Endodermal cell (in vitro differentiated cells): Measurements from ENCODE around the gene TNFSF13. TPM values are rescaled to one million over a fixed set of nuclear protein-coding genes. Genes with fewer than 3 reads are reported as not detected.
A peak's percentile ranks its signal among the peaks of the same experiment; 100 is the strongest.

ENCODE experiments used
- DNase-seq: peaks from one replicate; pipeline ENCODE4 v3.0.0-alpha.2; 2017
- H3K27ac ChIP-seq: 2 replicates; pipeline ENCODE4 v1.5.1; 2013; ENCODE audit warnings: mild to moderate bottlenecking, low read depth, low read length, moderate library complexity
- H3K27me3 ChIP-seq: 2 replicates; pipeline ENCODE4 v1.6.1; 2013; ENCODE audit warnings: mild to moderate bottlenecking, low read length, moderate library complexity; ENCODE audit not compliant: insufficient read depth, control insufficient read depth, poor library complexity, severe bottlenecking
- H3K36me3 ChIP-seq: 2 replicates; pipeline ENCODE4 v1.7.0; 2013; ENCODE audit warnings: mild to moderate bottlenecking, low read length, moderate library complexity; ENCODE audit not compliant: control insufficient read depth, insufficient read depth
- H3K4me1 ChIP-seq: one replicate; pipeline ENCODE4 v1.7.0; 2013; ENCODE audit warnings: low read length; ENCODE audit not compliant: control insufficient read depth, insufficient read depth
- H3K4me3 ChIP-seq: 2 replicates; pipeline ENCODE4 v1.5.1; 2013; ENCODE audit warnings: mild to moderate bottlenecking, low read length, moderate library complexity
- H3K9ac ChIP-seq: 2 replicates; pipeline ENCODE4 v1.6.1; 2013; ENCODE audit warnings: mild to moderate bottlenecking, low read length, moderate library complexity; ENCODE audit not compliant: poor library complexity, severe bottlenecking; ENCODE audit errors: extremely low read depth
- H3K9me3 ChIP-seq: 2 replicates; pipeline ENCODE4 v1.6.1; 2013; ENCODE audit warnings: mild to moderate bottlenecking, low read length, moderate library complexity; ENCODE audit not compliant: control insufficient read depth
- H3K27ac Mint-ChIP-seq: 2 replicates; pipeline ENCODE4 v1.8.0; 2020; ENCODE audit warnings: mixed read lengths
- H3K27me3 Mint-ChIP-seq: 2 replicates; pipeline ENCODE4 v1.8.0; 2021; ENCODE audit warnings: mild to moderate bottlenecking, mixed read lengths; ENCODE audit not compliant: insufficient read depth
- H3K36me3 Mint-ChIP-seq: 2 replicates; pipeline ENCODE4 v1.8.0; 2020; ENCODE audit warnings: low read depth, mixed read lengths
- H3K4me1 Mint-ChIP-seq: 2 replicates; pipeline ENCODE4 v1.8.0; 2020; ENCODE audit warnings: mixed read lengths
- H3K4me3 Mint-ChIP-seq: 2 replicates; pipeline ENCODE4 v1.8.0; 2020; ENCODE audit warnings: mild to moderate bottlenecking, moderate library complexity, mixed read lengths
- H3K9me3 Mint-ChIP-seq: 2 replicates; pipeline ENCODE4 v1.8.0; 2020; ENCODE audit warnings: mild to moderate bottlenecking, mixed read lengths
- WGBS, 2 experiments: methylation state at CpG; one replicate each; pipeline versions ENCODE4 v1.1.5 to v1.1.7; 2013; ENCODE audit warnings: missing lambda C conversion rate in 2 of 2, mixed read lengths in 1 of 2; ENCODE audit not compliant: insufficient coverage in 1 of 2, insufficient read length in 1 of 2; 5-methylcytosine and 5-hydroxymethylcytosine counted together
- total RNA-seq, 2 donors: library from RNA; stranded (reverse); fragmentation: NEBNext Ultra II Directional in 1 of 2; extraction: Animal tissue kit (Norgen Biotek cat#: 25700) in 1 of 2; gene quantifications; 2 replicates in 1 of 2; 3 replicates in 1 of 2; pipeline ENCODE4 v1.2.1, GENCODE V29; 2021
- TF ChIP-seq, protein P1 (sequence below): fragments of 200-600 bp; sonication (generic); conservative IDR thresholded peaks from 2 replicates; pipeline ENCODE4 v1.5.0; 2021; ENCODE audit warnings: antibody characterized with exemption, mild to moderate bottlenecking

TNFSF13 gene
- total RNA-seq, 2 donors from 2014 or later, result 1.7 to 3.0 TPM

DNA sequence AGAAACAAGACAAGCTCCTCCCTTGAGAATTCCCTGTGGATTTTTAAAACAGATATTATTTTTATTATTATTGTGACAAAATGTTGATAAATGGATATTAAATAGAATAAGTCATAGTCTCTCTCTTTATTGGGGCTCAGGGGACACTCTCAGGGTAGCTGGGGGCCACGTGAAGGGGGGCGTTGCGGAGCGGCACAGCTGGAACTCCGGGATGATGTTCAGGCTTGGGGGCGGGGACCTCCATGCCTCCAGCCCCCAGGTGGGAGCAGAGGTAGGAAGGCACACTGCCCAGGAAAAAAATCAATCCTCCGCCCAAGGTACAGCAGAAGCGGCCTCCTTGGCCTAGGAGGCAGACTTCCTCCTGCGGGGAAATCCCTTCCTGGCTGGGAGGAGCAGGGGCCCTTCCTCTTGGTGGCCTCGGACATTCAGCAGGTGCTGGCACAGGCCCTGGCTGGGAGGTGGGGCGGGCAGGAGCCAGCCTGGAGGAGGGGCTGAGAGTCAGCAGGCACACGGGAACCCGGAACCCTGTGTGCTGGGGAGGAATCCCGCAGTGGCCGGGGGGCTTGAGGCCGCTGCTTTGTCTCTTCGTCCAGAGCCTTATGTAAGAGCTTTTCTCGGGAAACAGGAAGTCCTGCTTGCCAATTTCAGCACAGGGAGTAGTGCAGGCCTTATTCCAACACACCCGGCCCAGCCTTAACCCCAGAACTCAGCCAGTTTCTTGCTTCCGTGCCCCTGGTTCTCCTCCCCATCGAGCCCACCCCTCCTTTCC, 591 bp upstream of the TNFSF13 start:
- H3K4me1 ChIP-seq, result peaks cover 3% of the 10 kb centered on the region
- TF ChIP-seq, protein P1, sequence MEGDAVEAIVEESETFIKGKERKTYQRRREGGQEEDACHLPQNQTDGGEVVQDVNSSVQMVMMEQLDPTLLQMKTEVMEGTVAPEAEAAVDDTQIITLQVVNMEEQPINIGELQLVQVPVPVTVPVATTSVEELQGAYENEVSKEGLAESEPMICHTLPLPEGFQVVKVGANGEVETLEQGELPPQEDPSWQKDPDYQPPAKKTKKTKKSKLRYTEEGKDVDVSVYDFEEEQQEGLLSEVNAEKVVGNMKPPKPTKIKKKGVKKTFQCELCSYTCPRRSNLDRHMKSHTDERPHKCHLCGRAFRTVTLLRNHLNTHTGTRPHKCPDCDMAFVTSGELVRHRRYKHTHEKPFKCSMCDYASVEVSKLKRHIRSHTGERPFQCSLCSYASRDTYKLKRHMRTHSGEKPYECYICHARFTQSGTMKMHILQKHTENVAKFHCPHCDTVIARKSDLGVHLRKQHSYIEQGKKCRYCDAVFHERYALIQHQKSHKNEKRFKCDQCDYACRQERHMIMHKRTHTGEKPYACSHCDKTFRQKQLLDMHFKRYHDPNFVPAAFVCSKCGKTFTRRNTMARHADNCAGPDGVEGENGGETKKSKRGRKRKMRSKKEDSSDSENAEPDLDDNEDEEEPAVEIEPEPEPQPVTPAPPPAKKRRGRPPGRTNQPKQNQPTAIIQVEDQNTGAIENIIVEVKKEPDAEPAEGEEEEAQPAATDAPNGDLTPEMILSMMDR, result no peak
- H3K9me3 Mint-ChIP-seq, result no peaks in the 10 kb centered on the region
- H3K9me3 ChIP-seq, result no peaks in the 10 kb centered on the region
- no peak overlapping the region for H3K9ac ChIP-seq
- H3K36me3 Mint-ChIP-seq, result peaks cover 4% of the 10 kb centered on the region
- peaks cover 35% of the 10 kb centered on the region for H3K4me1 Mint-ChIP-seq
- no peaks in the 10 kb centered on the region for H3K36me3 ChIP-seq
- peak overlapping the region; percentile 78 for H3K27ac Mint-ChIP-seq
- H3K27ac ChIP-seq, result no peak overlapping the region
- H3K27me3 ChIP-seq, result no peaks in the 10 kb centered on the region
- 40 to 46% methylated on average over 13 to 21 of the region's 21 CpGs for WGBS, 2 experiments
- H3K27me3 Mint-ChIP-seq, result no peaks in the 10 kb centered on the region
- no peak overlapping the region for H3K4me3 ChIP-seq
- peak; percentile 93 for DNase-seq
- peak overlapping the region; percentile 31 for H3K4me3 Mint-ChIP-seq

GRCh38 chr17:7559320-7560171, 996 bp downstream of the TNFSF13 start:
- Mint-ChIP-seq H3K36me3 (peaks cover 9% of the 10 kb centered on the region), H3K4me1 (peaks cover 35% of the 10 kb centered on the region), H3K4me3 (peak overlapping the region; percentile 79), H3K27ac (peak overlapping the region; percentile 98), H3K9me3 (no peaks in the 10 kb centered on the region), H3K27me3 (no peaks in the 10 kb centered on the region)
- H3K9me3 ChIP-seq, result no peaks in the 10 kb centered on the region
- H3K4me3 ChIP-seq, result no peak overlapping the region
- H3K27ac ChIP-seq, result no peak overlapping the region
- TF ChIP-seq, protein P1, result no peak
- H3K9ac ChIP-seq, result no peak overlapping the region
- 88 to 92% methylated on average over 14 to 18 of the region's 18 CpGs for WGBS, 2 experiments
- H3K36me3 ChIP-seq, result peaks cover 12% of the 10 kb centered on the region
- no peaks in the 10 kb centered on the region for H3K27me3 ChIP-seq
- DNase-seq, result peak; percentile 63
- H3K4me1 ChIP-seq, result peaks cover 3% of the 10 kb centered on the region

- Mint-ChIP-seq H3K4me1 (peaks cover 35% of the 10 kb centered on the region), H3K27ac (peak overlapping the region; percentile 98), H3K9me3 (no peaks in the 10 kb centered on the region), H3K36me3 (peaks cover 17% of the 10 kb centered on the region), H3K27me3 (no peaks in the 10 kb centered on the region), H3K4me3 (peak overlapping the region; percentile 79)
- peak; percentile 98 for DNase-seq
- TF ChIP-seq, protein P1, result peak; percentile 77
- H3K4me1 ChIP-seq, result peaks cover 3% of the 10 kb centered on the region
- H3K9ac ChIP-seq, result peak overlapping the region; percentile 21
- no peaks in the 10 kb centered on the region for H3K9me3 ChIP-seq
- H3K27me3 ChIP-seq, result no peaks in the 10 kb centered on the region
- H3K36me3 ChIP-seq, result peaks cover 20% of the 10 kb centered on the region
- WGBS, 2 experiments, result 32 to 42% methylated on average over 15 to 20 of the region's 22 CpGs
- H3K4me3 ChIP-seq, result peak overlapping the region; percentile 99
- H3K27ac ChIP-seq, result peak overlapping the region; percentile 77
These were observed 1.9 kb downstream of the TNFSF13 start for GRCh38 chr17:7560172-7561027.
